Posterior cingulate gyrus (tissue), 11 donors: ENCODE results near the gene MRI1.
A peak's percentile ranks its signal among the peaks of the same experiment; 100 is the strongest.
"Not testable (repeated sequence)": the region's sequence is repeated elsewhere in the genome, so short reads cannot be mapped to it uniquely, and the experiment has no call there.

Source experiments
- DNase-seq, 10 donors: peaks; one replicate each; pipeline versions ENCODE4 v3.0.0 to v3.0.0-alpha.2; 2020 to 2021; ENCODE audit warnings: mixed read lengths in 3 of 10
- intact Hi-C: fragments of 100-400 bp; cut with DNase I; formaldehyde crosslinking; loops from one replicate; pipeline ENCODE4 v1.15.1; 2023

The MRI1 gene

DNA sequence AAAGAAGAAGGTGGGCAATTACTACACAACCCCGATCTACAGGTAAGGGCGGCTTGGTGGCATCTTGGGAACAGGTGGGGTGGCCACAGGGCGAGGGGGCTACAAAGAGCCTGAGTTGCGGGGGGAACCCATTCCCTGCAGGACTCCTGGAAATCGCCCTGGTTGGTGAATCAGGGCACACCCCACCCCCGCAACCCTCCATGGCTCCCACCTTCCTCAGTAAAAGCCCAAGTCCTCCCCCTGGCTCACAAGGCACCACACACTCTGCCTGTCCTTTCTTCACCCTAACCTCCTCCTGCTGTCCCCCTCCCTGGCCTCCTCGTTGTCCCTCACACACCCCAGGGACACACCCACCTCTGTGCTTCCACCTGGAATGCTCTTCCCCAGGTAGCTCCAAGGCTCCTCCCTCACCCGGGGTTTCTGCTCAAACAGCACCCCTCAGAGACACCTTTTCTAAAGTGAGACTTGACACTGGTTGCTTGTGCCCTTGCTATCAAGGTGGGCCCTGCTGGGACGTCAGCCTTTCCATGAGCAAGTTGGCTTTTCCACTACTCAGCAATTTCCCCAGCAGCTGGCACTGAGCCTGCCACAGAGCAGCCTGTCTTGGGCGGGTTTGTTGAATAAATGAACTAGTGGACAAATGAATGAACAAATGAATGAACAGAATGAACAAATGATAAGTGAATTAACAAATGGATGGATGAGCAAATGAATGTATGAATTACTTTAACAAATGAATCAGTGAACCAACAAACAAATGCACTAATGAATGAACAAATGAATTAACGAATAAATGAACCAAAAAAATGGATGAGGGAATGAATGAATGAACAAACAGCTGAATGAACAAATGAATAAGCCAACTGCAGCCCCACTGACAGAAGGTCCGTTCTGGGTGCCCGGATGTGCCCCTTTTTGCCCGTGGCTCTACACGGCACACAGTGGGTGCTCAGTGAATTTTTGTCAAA lies 6.2 kb upstream of the MRI1 start:
- intact Hi-C loops: no loop called here
- peak in 1 of 10 donors; percentile 66 for DNase-seq

DNA sequence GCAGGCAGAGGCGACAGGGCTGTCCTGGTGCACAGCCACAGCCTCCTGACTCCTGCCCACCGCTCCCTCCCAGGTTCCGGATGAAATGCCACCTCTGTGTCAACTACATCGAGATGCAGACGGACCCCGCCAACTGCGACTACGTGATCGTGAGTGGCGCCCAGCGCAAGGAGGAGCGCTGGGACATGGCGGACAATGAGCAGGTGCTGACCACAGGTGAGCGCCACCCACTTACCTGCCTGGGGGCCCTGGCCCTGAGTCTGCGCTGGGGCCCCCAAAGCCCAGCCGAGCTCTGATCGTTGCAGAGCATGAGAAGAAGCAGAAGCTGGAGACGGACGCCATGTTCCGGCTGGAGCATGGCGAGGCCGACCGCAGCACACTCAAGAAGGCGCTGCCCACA lies 5.5 kb upstream of the MRI1 start:
- DNase-seq: peak in 1 of 10 donors; percentile 64
- intact Hi-C loops: no loop called here

DNA sequence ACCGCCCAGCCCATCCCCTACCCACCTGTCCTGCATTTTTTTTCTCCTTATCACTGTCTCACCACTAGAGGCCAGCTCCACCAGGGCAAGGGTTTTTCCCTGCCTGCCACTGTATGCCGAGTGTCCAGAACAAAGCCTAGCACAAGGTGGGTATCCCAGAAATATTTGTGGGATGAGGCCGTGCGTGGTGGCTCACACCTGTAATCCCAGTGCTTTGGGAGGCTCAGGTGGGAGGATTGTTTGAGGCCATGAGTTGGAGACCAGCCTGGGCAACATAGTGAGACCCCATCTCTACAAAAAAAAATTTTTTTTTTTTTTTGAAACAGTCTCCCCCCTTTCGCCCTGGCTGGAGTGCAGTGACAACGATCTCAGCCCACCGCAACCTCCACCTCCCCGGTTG lies 2.9 kb upstream of the MRI1 start:
- peak in 1 of 10 donors; percentile 21 for DNase-seq
- intact Hi-C loops: no loop called here

DNA sequence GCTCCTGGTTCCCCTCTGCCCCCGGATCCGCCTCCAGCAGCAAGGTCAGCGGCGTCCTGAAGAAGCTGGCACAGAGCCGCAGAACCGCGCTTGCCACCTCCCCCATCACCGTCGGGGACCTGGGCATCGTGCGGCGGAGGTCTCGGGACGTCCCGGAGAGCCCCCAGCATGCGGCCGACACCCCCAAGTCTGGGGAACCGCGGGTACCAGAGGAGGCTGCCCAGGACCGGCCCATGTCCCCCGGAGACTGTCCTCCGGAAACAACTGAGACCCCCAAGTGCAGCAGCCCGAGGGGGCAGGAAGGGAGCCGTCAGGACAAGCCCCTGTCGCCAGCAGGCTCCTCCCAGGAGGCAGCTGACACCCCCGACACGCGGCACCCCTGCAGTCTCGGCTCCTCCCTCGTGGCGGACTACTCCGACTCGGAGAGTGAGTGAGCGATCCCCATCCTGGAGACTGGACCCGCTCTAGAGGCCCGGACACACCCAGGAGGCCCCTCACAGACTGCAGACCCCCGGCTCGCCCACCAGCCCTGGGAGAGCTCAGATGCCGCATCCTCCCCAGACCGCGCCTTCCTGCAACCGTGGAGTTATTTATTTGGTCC lies 1.6 kb upstream of the MRI1 start:
- intact Hi-C loops: no loop called here
- DNase-seq: no peak

DNA sequence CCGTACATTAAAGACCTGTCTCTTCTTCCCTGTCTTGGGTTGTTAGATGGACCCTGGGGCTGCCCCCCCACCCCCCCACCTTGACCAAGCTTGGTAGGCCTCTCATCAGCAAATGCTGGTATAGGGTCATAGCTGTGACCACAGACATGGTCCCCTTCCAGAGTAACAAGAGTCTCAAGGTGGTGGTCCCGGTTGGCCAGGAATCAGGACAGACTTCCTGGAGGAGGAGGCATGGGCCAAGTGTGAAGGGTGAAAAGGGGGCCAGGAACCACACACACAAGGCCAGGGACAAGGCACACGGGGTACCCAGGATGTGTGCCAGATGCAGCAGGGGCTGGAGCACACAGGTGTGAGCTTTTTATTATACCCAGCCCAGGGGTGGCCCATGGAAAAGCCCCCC lies 1.1 kb upstream of the MRI1 start:
- DNase-seq: no peak
- intact Hi-C loops: no loop called here

DNA sequence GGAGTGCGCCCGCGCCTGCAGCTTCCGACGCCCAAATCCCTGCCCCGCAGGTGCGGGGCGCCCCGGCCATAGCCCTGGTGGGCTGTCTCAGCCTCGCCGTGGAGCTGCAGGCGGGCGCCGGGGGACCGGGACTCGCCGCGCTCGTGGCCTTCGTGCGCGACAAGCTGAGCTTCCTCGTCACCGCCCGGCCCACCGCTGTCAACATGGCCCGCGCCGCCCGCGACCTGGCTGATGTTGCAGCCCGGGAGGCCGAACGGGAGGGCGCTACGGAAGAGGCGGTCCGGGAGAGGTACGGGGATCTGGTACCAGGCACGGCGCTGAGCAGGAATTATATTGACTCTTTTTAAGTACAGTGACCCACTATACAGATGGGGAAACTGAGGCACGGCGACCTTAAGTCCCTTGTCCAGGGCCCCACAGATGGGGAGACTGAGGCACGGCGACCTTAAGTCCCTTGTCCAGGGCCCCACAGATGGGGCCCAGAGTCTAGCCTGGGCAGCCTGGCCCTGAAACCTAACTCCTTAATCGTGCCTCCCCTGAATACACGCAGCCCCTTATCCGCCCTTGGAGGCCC lies 586 bp downstream of the MRI1 start:
- intact Hi-C loops: no loop called here
- peak in 2 of 10 donors; percentile 78 to 87 for DNase-seq

DNA sequence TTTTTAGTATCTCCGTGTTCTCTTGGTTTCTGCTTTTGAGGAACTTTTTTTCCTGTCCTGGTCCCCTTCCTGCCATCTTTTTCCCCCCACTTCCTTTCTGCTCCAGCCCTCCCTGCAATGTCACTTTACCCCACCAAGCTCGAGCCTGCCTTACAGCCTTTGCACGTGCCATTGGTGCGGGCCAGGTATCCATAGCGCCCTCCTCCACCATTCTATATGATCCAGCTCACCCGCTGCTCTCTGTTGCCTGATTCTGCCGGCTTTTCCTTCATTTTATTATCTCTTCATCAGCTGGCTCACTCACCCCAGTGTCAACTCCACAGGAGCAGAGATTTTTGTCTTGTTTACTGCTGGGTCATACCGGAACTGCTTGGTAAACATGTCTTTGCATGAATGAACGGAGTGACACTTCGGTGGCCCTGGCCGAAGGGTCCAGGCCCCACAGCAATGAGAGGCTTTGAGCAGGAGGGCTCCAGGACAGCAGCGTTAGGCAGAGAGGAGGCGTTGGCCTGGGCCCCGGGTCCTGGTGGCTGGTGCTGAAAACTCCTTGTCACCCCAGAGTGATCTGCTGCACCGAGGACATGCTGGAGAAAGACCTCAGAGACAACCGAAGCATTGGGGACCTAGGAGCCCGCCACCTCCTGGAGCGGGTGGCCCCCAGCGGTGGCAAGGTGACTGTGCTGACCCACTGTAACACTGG lies 1.2 kb downstream of the MRI1 start:
- no peak for DNase-seq
- intact Hi-C loops: no loop called here

DNA sequence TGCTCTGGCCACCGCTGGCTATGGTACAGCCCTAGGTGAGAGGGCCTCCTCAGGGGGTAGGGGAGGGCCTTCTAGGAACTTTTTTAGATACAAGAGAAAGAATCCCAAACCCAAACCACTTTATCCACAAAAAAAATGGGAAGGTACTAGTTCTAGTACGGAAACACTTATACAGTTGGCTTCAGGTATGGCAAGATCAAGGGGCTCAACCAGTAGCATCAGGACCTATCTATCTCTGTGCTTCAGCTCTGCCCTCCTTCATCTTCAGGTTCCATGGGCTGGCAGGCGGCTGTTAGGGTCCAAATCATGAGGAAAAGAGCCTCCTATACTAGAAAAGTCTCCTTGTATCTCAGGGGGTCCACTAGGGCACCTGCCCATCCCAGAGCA lies 1.8 kb downstream of the MRI1 start:
- intact Hi-C loops: no loop called here
- DNase-seq: no peak

DNA sequence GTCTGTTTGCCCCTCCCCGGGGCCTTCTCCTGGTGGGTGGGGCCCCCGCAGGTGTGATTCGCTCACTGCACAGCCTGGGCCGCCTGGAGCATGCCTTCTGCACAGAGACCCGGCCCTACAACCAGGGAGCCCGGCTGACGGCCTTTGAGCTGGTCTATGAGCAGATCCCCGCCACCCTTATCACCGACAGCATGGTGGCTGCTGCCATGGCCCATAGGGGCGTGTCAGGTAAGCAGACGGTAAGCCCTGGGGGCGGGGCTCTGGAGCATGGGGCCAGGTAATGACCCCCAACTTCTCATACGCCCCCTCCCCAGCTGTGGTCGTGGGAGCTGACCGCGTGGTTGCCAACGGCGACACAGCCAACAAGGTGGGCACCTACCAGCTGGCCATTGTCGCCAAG lies 4.2 kb downstream of the MRI1 start:
- no peak for DNase-seq
- intact Hi-C loops: no loop called here

DNA sequence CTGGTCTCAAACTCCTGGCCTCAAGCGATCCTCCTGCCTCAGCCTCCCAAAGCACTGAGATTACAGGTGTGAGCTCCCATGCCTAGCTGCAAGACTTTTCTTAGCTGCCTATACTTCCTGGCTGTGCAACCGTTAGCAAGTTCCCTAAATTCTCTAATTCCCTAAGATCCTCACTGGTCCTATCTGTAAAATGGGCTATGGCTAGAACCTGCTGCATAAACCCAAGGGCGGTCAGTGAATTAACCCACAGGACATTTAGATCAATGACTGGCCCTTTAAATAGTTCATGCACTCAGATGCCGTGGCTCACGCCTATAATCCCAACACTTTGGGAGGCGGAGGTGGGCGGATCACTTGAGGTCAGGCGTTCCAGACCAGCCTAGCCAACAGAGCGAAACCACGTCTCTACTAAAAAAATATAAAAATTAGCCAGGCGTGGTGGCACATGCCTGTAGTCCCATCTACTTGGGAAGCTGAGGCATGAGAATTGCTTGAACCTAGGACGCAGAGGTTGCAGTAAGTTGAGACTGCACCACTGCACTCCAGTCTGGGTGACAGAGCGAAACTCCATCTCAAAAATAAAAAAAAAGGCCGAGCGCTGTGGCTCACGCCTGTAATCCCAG lies 5.8 kb downstream of the MRI1 start:
- no peak for DNase-seq
- intact Hi-C loops: no loop called here

DNA sequence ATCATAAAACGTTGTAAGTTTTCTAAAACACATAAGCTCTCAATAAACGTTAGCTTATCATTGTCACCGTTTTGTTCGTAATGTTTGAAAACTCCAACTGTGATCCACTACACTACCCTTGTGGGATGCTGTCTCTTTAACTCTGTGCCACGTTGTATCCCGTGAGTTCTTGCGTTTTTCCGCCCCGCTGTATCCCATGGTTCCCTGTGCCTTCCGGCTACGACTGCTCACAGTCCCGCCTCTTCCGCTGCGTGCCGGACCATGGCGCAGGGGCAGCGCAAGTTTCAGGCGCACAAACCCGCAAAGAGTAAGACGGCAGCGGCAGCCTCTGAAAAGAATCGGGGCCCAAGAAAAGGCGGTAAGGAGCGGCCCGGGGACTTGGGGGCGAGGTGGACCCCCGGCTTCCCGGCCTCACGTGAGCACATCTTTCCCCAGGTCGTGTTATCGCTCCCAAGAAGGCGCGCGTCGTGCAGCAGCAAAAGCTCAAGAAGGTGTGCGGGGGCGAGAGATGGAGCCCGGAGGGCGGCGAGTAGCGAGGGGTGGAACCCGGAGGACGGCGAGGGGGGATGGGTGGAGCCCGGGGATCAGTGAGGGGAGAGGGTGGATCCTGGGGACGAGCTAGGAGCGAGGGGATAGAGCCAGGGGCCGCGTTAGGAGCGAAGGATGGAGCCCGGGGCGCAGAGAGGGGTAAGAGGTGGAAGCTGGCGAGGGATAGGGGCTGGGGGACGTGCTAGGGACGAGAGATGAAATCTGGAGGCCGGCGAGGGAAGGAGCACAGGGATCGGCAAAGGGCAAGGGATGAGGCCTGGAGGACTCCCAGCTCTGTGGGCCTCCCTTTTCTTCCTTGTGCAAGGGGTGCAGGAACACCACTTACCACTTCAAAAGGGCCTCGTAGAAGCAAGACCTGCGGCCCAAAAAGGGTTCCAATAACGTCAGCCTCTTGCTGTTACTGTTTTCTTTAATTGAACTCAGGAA lies 10.2 kb downstream of the MRI1 start, which contains the start of gene C19orf53:
TSS of gene C19orf53 (plus strand) at position 240 of the 975 bp plus-strand sequence. CDS start at position 262, 22 bp downstream.
- intact Hi-C loops: loop anchor here (1.0 kb wide), 1 partner anchor 21 kb away; the partner anchor contains the start of gene ZSWIM4
- peak; percentile 87 to 99 (median 94) for DNase-seq

DNA sequence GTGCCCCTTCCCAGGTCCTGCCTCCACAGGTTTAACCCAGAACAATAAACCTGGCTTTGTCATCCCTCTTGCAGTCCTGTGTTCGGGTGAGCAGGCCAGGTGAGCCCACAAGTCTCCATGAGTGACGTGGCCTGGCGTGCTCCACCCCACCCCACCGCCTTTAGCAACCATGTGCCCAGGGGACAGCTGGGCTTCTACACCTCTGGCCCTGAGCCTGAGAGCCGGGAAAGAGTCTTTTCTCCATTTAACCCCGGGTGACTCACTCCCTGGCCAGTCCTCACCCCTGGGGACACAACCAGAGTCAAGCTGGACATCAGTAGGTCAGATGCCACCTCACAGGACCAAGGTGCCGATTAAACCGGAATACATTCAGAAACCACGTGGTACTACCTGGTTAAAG lies 14.1 kb downstream of the MRI1 start:
- DNase-seq: no peak
- intact Hi-C loops: no loop called here

DNA sequence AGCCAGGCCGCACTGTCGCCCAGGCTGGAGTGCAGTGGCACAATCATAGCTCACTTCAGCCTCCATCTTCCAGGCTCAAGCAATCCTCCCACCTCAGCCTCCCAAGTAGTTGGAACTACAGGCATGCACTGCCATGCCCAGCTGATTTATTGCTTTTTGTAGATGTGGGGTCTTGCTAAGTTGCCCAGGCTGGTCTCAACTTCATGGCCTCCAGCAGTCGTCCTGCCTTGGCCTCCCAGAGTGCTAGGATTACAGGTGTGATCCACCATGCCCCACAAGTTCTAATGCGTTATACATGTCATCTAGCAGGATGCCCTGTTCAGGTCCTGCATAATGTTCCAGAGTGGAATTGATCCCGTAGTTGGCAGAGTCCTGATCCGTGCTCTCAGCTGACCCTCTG lies 14.5 kb downstream of the MRI1 start:
- intact Hi-C loops: no loop called here
- no peak for DNase-seq

DNA sequence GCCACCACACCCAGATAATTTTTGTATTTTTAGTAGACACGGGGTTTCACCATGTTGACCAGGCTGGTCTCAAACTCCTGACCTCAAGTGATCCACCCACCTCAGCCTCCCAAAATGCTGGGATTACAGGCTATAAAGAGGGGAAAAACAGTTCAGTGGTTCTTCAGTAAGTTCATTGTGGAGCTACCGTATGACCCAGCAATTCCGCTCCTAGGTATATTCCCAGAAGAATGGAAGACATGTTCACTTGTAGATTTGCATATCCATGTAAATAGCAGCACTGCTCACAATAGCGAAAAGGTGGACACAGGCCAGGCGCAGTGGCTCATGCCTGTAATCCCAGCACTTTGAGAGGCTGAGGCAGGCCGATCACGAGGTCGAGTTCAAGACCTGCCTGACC lies 15.5 kb downstream of the MRI1 start:
- DNase-seq, intact Hi-C loops: not testable (repeated sequence)

DNA sequence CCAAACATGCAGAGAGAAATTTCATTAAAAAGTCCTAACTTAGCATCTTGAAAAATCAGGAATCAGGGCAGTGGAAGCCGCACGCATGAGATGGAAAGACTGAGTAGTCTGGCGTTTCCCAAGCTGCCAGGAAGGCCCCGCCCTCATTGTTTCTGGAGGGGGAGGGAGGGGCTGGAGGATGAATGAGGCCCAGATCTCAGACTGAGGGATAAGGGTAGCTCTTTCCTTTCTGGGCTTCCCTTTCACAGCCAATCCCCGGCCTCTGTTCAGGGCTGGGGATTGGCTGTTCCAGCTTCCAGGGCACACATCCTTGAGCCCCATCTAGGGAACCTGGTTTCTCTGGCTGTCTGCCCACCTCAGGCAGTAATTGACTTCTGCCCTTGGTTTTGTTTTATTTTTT lies 17.2 kb downstream of the MRI1 start:
- intact Hi-C loops: no loop called here
- peak in 5 of 10 donors; percentile 20 to 91 (median 40) for DNase-seq

DNA sequence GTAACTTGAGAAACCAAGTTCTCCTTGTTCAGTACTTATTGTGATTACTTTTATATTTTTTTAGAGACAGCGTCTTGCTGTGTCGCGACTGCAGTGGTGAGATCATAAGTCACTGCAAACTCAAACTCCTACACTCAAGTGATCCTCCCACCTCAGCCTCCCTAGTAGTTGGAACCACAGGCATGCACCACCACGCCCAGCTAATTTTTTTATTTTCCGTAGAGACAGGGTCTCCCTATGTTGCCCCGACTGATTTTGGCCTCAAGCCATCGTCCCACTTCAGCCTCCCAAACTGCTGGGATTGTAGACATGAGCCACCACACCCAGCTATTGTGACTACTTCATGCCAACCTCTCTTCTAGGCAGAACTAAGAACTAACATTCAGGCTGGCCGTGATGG lies 18.2 kb downstream of the MRI1 start:
- intact Hi-C loops: no loop called here

DNA sequence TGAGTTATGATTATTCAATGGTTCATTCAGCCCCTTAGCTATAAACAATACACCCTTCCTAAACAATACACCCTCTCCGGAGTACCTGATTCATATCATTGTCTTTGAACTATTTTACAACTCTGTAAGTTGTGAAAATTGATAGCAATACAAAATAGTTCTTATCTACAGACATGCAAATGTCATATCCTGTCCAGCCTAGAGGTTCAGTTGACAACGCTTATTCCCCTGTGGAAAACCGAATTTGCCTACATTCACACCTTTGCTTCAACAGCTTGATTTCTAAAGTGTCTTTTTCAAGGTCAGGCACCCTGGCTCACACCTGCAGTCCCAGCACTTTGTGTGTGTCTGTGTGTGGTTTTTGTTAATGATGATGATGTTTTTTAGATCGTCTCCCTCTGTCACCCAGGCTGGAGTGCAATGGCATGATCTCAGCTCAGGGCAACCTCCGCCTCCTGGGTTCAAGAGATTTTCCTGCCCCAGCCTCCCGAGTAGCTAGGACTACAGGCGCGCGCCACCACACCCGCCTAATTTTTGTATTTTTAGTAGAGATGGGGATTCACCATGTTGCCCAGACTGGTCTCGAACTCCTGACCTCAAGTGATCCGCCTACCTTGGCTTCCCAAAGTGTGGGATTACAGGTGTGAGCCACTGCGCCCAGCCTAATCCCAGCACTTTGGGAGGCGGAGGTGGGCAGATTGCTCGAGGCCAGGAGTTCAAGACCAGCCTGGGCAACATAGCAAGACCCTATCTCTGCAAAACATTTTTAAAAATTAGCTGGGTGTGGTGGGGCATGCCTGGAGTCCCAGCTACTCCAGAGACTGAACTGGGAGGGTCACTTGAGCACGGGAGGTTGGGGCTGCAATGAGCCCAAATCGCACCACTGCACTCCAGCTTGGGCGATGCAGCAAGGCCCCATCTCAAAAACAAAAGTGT lies 19.5 kb downstream of the MRI1 start:
- DNase-seq: no peak
- intact Hi-C loops: loop anchor here (2.0 kb wide), 1 partner anchor 79 kb away; no protein-coding TSS in a partner anchor

More for the DNA sequence above, 18.2 kb downstream of the MRI1 start:
- no peak for DNase-seq
